HG03457 (cell line): ENCODE results near the gene SLC44A5.
"Not testable (repeated sequence)": the region's sequence is repeated elsewhere in the genome, so short reads cannot be mapped to it uniquely, and the experiment has no call there.

Source experiments
- ATAC-seq: cut with Tn5 transposase; IDR thresholded peaks from one replicate; pipeline ENCODE4 v1.9.1; 2021; ENCODE audit warnings: moderate number of reproducible peaks; ENCODE audit not compliant: unreplicated experiment

Gene SLC44A5

DNA sequence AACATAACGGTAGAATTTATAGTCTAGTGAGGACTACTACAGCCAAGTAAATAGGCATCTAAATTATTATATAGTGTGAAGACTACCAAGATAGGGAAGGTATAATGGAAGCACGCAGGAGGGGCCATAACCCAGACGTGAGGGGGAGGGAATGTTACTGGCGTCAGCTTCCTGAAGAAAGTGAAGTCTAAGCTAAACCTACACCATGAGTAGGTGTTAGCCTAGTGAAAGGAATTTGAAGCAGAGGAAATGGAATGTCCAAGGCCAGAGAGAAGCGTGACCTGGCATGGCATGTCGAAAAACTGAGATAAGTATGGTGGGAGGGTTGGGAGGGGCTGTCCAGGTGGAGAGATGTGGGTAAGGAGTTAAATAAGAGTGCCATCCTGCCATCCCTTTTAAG, 140.5 kb downstream of the SLC44A5 start:
- ATAC-seq = no peak

DNA sequence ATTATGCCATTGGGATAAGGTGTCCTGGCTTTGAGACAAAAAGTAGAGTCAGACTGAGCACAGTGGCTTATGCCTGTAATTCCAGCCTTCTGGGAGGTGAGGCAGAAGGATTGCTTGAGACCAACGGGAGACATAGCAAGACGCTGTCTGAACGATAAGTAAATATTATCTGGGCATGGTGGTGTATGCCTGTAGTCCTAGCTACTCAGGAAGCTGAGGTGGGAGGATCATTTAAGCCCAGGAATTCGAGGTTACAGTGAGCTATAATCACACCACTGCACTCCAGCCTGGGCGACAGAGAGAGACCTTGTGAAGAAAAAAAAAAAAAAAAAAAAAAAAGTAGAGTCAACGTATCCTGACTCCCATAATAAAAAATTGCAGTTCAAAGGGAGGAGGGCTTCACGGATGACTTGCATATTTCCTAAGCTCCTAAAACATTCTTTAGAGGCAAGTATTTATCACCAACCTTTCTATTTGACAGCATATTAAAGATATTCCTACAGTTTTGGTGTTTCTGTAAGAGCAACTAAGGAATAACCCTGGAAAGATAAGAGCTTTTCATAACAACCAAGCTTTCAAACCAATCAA, 141.2 kb downstream of the SLC44A5 start:
- no peak for ATAC-seq

DNA sequence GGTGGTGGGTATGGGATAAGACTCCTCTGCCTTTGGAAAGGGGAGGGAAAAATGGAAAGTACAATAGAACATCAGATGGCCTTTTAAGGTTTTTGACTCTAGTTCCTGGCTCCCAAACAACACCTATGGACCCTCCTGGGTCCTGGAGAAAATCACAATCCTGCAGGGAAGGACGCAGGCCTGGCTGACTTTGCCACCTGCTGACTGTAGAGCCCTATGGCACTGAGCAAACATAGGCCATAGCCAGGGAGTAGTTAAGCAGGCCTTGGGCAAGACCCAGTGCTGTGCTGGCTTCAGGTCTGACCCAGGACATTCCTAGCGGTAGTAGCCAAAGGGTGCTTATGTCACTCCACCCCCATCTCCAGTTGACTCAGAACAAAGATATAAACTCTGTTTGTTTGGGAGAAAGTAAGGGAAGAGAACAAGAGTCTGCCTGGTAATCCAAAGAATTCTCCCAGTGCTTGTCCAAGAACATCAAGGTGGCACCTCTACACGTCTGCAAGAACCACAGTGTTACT, 149.0 kb downstream of the SLC44A5 start:
- no peak for ATAC-seq

DNA sequence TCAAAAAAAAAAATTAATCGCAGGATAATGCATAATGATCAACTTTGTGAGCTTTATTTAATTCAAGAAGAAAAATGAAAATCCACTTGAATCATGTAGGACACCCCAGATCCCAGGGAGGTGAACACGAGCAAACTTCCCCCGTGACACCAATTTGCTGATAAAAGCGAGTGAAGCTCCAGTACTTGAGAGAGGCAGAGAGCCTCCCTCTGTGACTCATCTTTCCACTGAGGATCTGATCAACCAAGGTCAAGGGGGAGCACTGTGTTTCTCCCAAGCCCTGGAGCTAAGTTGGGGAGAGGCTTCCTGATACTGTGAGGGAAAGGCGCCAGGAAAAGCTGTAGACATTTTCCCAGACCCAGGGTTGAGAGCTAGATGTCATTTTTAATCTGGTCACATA, 160.9 kb downstream of the SLC44A5 start:
- no peak for ATAC-seq

DNA sequence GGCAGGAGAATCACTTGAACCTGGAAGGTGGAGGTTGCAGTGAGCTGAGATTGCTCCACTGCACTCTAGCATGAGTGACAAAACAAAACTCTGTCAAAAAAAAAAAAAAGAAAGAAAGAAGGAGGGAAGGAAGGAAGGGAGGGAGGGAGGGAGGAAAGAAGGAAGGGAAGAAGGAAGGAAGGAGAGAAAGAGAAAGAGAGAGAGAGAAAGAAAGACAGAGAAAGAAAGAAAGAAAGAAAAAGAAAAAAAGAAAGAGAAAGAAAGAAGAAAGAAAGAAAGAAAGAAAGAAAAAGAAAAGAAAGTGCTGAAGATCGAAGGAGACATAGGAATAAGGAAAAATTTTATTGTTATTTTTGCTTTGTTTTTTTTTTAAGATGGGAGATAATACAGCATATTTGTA, 166.7 kb downstream of the SLC44A5 start:
- ATAC-seq = no peak

DNA sequence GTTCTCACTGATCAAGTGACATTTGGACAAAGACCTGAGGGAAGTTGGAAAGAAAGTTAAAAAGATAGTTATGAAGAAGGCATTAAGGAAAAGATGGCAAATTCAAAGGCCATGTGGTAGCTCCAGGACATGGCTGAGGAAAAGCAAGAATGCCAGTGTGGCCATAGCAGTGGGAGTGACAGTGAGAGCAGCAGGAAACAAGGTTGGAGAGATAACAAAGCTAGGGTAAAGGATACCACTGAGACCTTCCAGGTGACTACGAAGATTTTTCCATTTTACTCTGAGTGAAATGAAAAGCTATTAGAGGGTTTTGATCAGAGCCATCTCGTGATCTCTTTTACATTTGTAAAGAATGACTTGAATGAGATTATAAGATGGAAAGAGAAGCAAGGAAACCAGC, 170.6 kb downstream of the SLC44A5 start:
- ATAC-seq = no peak

DNA sequence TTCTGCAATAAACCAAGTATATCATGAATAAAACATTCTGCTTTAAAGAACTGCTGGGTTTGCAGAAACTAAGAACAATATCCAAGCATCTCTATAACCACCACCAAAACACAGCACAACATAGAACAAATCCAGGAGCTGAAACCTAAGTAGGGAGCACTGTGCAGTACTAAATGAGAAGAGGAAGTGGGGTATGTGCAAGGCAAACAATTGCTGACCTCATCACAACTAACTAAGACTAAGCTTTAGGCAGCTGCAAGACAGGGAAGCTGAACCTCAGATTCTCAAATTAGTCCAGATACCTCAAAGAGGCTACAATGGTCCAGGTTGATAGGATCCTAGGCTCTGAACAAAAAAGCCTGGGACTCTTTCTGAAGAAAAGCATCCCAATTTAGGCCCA, 172.6 kb downstream of the SLC44A5 start:
- no peak for ATAC-seq

DNA sequence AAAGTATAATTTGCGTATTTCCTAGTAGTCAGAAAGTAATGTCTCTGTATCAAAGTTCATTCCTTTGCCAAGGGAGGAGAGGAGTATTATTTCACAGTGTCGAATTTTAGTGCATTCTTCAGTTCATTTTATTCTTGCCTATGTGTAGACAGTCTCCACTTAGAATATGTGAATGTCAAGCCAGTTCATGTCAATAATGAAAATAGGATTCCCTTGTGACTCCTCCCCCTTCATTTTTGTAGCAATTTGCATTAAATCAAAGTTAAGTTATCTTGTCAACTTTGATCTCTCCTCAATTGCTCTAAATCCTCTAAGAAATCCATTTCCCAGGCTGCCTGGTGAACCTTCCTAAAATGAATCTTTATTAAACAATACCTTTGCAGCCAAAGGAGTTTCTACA, 179.1 kb downstream of the SLC44A5 start:
- no peak for ATAC-seq

DNA sequence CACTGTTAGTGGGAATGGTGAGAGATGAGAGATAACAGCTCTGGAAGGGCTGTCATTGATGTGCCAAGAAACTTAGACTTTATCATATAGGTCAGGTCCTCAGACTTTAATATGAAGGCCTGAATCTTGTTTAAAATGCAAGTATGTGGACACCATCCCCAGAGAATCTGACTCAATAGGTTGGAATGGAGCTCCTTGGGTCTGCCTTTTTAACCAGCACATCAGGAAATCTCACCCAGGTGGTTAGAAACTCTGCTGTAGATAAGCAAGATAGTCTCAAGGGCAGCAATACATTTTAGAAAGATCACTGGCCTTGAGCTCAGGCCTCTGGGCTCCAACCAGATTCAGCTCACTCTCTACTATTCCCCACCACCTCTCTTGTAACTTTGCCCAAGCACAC, 180.4 kb downstream of the SLC44A5 start:
- ATAC-seq = no peak

DNA sequence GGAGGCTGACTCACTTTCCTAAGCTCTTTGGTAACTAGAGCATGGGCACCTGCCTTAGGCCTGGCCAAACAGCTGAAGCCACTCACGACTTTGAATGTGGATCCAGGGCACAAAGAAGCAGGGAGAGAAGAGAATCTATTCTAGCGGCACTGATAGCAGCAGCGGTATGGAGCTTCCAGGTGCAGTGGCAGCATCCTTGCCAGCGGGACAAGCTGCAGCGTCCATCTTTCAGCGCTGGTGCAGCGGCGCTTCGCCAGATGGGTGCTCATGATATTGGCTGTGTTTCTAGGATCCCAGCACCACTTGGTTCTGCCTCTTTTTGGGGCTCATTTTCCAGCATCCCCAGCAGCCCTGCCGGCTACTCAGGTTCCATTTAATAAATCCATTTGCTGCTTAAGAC, 184.2 kb downstream of the SLC44A5 start:
- ATAC-seq = no peak

DNA sequence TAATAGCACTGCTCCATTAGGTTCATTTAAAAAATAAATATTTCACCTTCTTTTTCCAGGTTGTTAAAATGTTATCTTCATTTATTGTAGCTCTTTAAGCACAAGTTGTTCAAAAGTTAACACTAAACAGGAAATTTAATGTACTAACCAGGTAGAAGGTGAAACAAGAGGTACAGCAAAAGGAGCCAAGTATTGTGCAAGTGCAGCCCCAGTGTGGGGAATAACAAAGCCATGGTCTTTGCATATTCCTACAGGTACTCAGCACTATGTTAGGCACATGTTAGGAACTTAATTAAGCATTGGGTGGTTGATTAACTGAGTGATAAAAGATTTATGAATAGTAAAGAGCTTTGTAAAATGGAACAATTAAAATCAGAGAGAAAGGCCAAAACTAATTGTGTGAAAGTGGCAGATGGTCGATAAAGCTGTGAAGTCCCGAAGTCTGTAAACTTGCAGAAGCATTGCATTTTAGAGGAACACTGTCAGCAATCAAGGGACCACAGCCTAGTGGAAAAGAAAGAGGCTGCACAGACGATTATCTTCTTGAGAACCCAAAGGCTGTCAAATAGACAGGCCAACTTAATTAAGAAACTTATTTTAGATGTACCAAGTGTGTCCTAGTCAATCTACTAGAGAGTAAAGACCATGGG, 185.8 kb downstream of the SLC44A5 start:
- no peak for ATAC-seq

DNA sequence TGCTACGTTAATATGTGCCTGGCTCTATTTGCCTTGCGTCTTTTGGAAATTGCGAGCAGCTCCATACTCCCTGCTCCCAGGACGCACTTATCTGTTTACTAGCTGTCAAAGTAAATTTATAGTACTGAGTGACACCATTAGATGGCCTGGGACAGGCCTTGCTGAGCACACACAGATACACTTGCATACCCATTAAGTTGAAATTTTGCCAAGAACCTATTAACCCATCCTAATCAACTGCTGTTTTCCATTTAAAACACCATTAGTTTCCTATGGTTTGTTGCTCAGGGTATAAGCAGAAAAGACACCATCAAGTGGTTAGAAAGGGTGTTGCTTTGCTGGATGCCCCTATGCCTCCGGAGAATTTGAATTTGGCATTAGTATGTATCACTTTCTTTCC, 187.3 kb downstream of the SLC44A5 start:
- no peak for ATAC-seq

DNA sequence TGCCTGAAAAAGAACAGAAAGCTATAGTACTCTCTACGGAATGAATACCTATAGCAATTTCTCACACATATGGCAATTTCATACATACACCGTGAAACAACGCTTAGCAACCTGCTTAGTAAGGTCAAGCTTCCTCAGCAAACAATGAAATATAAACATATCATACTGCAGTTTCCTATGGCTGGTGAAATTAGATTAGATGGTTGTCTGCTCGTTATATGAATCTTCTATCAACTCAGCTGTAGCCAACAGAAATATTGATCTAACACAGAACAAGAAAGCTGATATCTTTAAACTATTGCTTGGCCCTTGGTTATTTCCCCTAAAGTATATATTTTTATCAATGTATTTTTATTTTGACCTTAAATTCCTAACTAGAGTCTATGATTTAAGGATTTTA, 187.8 kb downstream of the SLC44A5 start:
- no peak for ATAC-seq

DNA sequence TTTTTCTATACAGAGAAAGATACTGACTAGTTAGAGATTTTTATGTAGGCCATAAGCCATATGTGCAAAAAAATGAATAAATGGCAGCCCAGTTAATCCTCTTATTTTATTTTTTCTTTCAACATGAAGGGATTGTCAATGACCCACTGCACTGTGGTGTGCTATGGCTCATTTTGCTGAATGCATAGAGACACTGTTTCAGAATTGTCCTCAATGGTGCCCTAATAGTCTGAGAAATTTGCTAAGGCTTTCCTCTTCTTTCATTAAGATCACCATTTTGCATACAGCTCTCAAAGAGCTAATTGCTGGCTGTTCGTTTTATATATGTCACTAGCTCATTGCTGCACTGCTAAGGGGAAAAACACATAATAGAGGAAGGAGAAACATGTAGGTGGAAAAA, 189.5 kb downstream of the SLC44A5 start:
- ATAC-seq = no peak

DNA sequence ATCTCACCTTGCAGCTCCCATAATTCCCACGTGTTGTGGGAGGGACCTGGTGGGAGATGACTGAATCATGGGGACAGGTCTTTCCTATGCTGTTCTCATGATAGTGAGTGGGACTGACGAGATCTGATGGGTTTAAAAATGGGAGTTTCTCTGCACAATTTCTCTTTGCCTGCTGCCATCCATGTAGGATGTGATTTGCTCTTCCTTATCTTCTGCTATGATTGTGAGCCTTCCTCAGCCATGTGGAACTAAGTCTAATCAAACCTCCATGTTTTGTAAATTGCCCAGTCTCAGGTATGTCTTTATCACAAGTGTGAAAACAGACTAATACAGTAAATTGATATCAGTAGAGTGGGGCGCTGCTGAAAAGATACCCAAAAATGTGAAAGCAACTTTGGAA, 195.7 kb downstream of the SLC44A5 start:
- ATAC-seq = no peak

DNA sequence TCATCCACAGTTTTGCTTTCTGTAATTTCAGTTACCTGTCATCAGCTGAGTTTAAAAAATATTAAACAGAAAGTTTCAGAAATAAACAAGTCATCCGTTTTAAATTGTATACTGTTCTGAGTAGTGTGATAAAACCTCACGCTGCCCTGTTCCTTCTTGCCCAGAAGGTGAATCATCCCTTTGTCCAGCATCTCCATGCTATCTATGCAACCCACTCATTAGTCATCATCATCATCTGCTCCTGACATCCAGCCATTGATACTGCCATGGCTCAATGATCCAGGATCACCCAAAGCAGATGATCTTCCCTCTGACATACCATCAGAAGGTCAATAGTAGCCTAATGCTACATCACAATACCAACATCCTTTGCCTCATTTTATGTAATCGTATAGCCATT, 198.3 kb downstream of the SLC44A5 start:
- ATAC-seq = no peak

DNA sequence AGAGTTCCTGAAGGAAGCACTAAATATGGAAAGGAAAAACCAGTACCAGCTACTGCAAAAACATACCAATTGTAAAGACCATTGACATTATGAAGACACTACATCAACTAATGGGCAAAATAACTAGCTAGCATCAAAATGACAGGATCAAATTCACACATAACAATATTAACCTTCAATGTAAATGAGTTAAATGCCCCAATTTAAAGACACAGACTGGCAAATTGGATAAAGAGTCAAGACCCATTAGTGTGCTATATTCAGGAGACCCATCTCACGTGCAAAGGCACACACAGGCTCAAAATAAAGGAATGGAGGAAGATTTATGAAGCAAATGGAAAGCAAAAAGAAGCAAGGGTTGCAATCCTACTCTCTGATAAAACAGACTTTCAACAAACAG, 206.2 kb downstream of the SLC44A5 start:
- ATAC-seq = not testable (repeated sequence)

DNA sequence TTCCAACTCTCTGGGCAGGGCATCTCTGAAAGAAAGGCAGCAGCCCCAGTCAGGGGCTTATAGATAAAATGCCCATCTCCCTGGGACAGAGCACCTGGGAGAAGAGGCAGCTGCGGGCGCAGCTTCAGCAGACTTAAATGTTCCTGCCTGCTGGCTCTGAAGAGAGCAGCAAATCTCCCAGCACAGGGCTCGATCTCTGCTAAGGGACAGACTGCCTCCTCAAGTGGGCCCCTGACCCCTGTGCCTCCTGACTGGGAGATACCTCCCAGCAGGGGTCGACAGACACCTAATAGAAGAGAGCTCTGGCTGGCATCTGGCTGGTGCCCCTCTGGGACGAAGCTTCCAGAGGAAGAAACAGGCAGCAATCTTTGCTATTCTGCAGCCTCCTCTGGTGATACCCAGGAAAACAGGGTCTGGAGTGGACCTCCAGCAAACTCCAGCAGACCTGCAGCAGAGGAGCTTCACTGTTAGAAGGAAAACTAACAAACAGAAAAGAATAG, 207.7 kb downstream of the SLC44A5 start:
- not testable (repeated sequence) for ATAC-seq

DNA sequence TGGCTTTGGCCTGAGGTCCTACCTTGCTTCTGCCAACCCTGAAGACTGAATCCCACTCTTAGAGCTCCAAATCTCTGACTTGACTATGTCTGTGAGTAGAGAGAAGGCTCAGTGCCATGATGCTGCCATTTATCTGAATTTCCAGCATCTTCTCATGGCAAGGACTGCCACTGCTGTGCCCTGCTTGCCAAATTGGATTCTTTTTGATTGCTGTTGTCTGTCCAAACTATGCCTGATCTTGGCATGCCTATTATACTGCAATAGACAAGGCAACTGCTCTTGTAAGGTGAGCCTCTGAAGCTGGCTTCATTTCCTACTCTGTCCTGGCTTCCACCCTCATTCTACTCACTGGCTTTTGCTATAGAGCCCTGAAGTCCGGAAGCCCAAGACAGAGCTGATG, 210.2 kb downstream of the SLC44A5 start:
- ATAC-seq = no peak

DNA sequence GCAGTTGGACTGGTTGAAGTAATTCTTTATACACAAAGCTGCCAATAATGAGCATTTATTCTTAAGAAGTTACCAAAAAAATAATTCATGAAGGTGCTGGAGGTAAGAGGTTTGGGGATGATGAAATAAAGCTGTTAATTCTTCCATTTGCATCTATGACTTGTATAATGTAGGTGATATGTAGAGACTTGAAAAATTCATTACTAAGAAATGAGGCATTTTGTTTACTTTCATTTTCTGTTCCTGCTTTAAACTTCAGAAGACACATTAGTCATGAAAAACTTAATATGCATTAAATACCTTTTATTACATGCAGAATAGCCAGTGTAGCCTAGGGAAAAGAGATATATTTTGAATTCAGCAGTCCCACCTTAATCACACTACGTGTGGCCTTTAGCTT, 214.2 kb downstream of the SLC44A5 start:
- ATAC-seq = no peak

DNA sequence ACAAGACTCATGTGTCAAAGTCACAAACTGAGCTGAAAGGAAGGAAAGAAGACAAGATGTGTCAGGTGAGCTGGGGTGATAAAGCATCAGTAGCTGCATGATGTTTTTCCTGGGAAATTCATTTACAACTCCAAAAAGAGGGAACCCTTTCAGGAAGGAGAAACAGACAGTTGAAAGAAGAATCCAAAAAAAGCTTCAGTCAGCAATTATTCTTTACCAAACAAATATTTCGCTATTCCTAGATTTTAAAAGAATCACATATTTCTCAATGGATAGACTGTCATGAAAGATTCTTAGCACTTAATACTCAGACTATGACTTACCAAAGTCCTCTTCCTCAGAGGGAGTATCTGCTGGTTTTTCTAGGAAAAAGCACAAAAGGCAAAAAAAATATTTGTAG, 214.7 kb downstream of the SLC44A5 start:
- no peak for ATAC-seq

DNA sequence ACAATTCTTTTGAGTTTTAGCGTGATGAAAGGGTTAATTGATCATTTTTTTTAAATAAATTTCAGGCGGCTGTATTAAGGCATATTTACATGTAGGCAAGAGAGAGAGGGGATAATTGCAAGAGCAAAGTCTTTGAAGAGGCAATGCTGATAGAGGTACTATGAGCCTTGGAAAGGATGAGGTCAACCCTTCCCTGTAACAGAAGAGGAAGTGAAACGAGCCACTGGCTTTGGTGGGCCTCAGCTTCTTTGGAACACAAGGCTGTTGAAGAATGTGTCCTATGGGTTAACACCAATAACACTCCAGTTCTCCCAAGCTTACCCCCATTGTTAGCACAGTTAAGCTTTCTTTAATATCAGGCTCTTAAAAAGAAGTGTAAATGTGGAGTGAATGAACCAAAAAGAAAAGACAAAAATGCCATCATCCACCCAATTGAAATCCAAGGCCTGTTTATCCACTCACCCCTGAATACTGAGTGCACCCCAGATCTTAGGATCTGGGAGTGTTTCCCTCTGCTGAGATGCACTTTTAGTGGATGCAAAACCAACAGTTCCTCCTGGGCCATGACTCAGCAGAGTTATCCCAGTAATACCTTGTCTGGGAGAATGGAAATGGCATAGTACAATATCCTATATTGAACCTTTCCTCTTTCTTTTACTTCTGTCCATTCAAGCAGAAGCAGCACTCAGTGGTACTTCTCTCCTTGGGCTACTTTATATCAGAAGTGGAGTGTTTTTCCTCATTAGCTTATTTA, 216.4 kb downstream of the SLC44A5 start:
- ATAC-seq = no peak
